Adrenal gland (tissue), 5 donors: Measurements from ENCODE around the gene SNAP47.

Experiments
- POLR2A ChIP-seq, 2 donors: fragments of 450-650 bp; IDR thresholded peaks; one replicate each; pipeline ENCODE4 v1.6.1; 2017; ENCODE audit warnings: antibody characterized with exemption in 2 of 2, mild to moderate bottlenecking in 2 of 2, moderate library complexity in 1 of 2
- TF ChIP-seq, protein P1 (sequence below), 6 experiments: fragments of 450-650 bp in 4 of 6; fragments of 200-600 bp in 2 of 6; sonication (generic) in 1 of 6; IDR thresholded peaks; 1 replicate in 5 of 6; 2 replicates in 1 of 6; pipeline versions ENCODE4 v1.5.1 to v1.8.0; 2016 to 2021; ENCODE audit warnings: antibody characterized with exemption in 6 of 6, mild to moderate bottlenecking in 2 of 6, moderate library complexity in 1 of 6
- donor health status: DM: no; HTN: no; CAD: no.

- TF ChIP-seq POLR2A (IDR thresholded peaks at IDR 0.05) = no peak
- TF ChIP-seq, protein P1, sequence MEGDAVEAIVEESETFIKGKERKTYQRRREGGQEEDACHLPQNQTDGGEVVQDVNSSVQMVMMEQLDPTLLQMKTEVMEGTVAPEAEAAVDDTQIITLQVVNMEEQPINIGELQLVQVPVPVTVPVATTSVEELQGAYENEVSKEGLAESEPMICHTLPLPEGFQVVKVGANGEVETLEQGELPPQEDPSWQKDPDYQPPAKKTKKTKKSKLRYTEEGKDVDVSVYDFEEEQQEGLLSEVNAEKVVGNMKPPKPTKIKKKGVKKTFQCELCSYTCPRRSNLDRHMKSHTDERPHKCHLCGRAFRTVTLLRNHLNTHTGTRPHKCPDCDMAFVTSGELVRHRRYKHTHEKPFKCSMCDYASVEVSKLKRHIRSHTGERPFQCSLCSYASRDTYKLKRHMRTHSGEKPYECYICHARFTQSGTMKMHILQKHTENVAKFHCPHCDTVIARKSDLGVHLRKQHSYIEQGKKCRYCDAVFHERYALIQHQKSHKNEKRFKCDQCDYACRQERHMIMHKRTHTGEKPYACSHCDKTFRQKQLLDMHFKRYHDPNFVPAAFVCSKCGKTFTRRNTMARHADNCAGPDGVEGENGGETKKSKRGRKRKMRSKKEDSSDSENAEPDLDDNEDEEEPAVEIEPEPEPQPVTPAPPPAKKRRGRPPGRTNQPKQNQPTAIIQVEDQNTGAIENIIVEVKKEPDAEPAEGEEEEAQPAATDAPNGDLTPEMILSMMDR (IDR thresholded peaks at IDR 0.05) = no peak
Observed at GRCh38 chr1:227749916-227750710, 14.9 kb downstream of the SNAP47 start.
